ENCODE data around the gene RBM42. TPM values are rescaled to one million over a fixed set of nuclear protein-coding genes. Genes with fewer than 3 reads are reported as not detected.
A peak's percentile ranks its signal among the peaks of the same experiment; 100 is the strongest.

RBM42 gene
- total RNA-seq, 2 donors from 2014 or later = 40.4 to 52.4 TPM

DNA sequence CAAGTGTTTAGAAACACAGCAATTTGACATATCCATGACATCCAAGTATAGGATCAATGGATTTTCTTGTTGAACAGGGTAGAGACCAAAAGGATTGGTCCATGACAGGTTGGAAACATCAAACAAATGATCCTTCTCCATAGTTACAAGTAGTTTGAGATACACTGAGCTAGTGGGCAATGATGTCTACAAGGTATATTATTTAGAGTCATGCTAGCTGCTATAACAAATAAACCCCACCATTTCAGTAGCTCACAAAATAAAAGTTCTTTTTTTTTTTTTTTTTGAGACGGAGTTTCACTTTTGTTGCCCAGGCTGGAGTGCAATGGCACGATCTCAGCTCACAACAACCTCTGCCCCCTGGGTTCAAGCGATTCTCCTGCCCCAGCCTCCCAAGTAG is 21.2 kb upstream of the RBM42 start:
- Histone ChIP-seq H3K4me1 (peaks cover 0 to 6% of the 10 kb centered on the region in 2 donors), H3K36me3 (no peaks in the 10 kb centered on the region), H3K27ac (no peak overlapping the region), H3K9me3 (peaks cover 0 to 12% of the 10 kb centered on the region in 2 donors), H3K27me3 (no peaks in the 10 kb centered on the region), H3K4me3 (no peak overlapping the region)
- no peak for DNase-seq (ENCODE audit: low spot score)
- no peak for TF ChIP-seq CTCF (IDR thresholded peaks at IDR 0.05)

- no peak for DNase-seq (ENCODE audit: low spot score)
- H3K27ac ChIP-seq = no peak overlapping the region
- no peak for TF ChIP-seq CTCF (IDR thresholded peaks at IDR 0.05)
- H3K4me3 ChIP-seq = no peak overlapping the region
- H3K4me1 ChIP-seq = peaks cover 0 to 12% of the 10 kb centered on the region in 2 donors
- H3K27me3 ChIP-seq = no peaks in the 10 kb centered on the region
- no peaks in the 10 kb centered on the region for H3K36me3 ChIP-seq
- peaks cover 0 to 12% of the 10 kb centered on the region in 2 donors for H3K9me3 ChIP-seq
Measured at GRCh38 chr19:35608251-35608650, 20.6 kb upstream of the RBM42 start.

- no peak overlapping the region for H3K27ac ChIP-seq
- no peaks in the 10 kb centered on the region for H3K36me3 ChIP-seq
- no peak overlapping the region for H3K4me3 ChIP-seq
- DNase-seq (ENCODE audit: low spot score) = no peak
- peaks cover 0 to 12% of the 10 kb centered on the region in 2 donors for H3K4me1 ChIP-seq
- no peaks in the 10 kb centered on the region for H3K27me3 ChIP-seq
- no peak for TF ChIP-seq CTCF (IDR thresholded peaks at IDR 0.05)
- peaks cover 0 to 12% of the 10 kb centered on the region in 2 donors for H3K9me3 ChIP-seq
Measured at GRCh38 chr19:35609851-35610353, 18.9 kb upstream of the RBM42 start.

DNA sequence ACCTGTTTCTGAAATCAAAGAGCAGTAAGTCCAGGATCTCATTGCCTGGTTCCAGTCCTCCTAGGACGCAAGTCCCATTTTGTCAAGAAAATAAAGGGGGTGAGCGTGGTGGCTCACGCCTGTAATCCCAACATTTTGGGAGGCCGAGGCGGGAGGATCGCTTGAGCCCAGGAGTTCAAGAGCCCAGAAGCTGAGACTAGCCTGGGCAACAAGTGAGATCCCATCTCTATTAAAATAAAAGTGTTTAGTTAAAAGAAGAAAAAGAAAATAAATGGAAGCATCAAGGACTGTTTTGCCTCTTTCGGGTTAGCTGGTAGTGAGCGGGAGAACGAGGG is 16.6 kb upstream of the RBM42 start:
- Histone ChIP-seq H3K4me3 (peak overlapping the region; percentile 64 to 69), H3K9me3 (peaks cover 0 to 9% of the 10 kb centered on the region in 2 donors), H3K36me3 (no peaks in the 10 kb centered on the region), H3K27ac (no peak overlapping the region), H3K27me3 (no peaks in the 10 kb centered on the region), H3K4me1 (peaks cover 0 to 12% of the 10 kb centered on the region in 2 donors)
- no peak for DNase-seq (ENCODE audit: low spot score)
- TF ChIP-seq CTCF (IDR thresholded peaks at IDR 0.05) = no peak

DNA sequence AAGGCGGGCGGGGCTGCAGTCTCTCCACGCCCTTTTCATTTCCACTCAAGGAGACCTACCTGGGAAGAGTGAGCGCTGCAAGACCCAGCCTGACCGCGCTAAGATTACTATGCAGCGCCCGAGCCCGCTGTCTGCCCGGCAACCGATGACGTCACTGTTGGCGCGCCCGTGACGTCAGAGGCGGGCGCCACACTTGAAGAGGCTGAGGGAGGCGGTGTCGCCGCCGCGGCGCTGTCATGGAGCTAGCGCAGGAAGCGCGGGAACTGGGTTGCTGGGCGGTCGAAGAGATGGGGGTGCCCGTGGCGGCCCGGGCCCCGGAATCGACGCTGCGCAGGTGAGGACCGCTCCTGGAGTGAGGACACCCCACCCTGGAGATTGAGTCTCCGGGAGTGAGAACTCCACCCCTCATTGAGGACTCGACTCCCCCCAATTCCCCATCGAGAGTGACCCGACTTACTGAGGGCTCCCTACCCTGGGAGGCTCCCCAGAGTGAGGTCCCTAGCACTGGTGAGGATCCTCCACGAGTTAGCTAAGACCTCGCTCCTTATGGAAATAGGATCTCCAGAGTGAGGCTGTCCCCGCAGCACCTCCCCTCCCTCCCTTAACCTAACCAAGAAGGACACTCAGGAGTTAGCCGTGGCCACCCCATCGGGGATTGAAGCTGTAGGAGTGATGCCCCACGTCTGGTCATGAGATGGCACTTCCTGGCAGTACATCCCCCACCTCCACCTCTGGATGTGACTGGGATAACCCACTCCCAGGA is 16.1 kb upstream of the RBM42 start, which contains the start of gene HAUS5:
Gene HAUS5 (plus strand): TSS at position 177 of the 763 bp plus-strand sequence. CDS start 60 bp downstream, at position 237.
- peak within 1 kb of the TSS; percentile 64 to 69 for H3K4me3 ChIP-seq
- peaks cover 0 to 3% of the 10 kb centered on the region in 2 donors for H3K9me3 ChIP-seq
- no peaks in the 10 kb centered on the region for H3K27me3 ChIP-seq
- peak within 1 kb of the TSS; percentile 50 to 55 for H3K27ac ChIP-seq
- H3K36me3 ChIP-seq = no peaks in the 10 kb centered on the region
- peaks cover 0 to 12% of the 10 kb centered on the region in 2 donors for H3K4me1 ChIP-seq
- peak; percentile 97 for DNase-seq (ENCODE audit: low spot score)
- TF ChIP-seq CTCF (IDR thresholded peaks at IDR 0.05) = peak in 1 of 2 donors; percentile 30
